NCI-H2196 (cell line): Measurements from ENCODE around the gene TRAF2.

Experiments
- DNase-seq: peaks from one replicate; lab custom pipeline; 2025; ENCODE audit not compliant: unreplicated experiment; lab: John Stamatoyannopoulos, UW

The TRAF2 gene

GRCh38 chr9:136973618-136974617, 87.6 kb downstream of the TRAF2 start:
- no peak for DNase-seq

- no peak for DNase-seq
These were observed 88.7 kb downstream of the TRAF2 start for GRCh38 chr9:136974817-136975535.

GRCh38 chr9:136975644-136976043, 89.3 kb downstream of the TRAF2 start:
- no peak for DNase-seq
